ENCODE data around the gene SUMO3.

The SUMO3 gene

DNA sequence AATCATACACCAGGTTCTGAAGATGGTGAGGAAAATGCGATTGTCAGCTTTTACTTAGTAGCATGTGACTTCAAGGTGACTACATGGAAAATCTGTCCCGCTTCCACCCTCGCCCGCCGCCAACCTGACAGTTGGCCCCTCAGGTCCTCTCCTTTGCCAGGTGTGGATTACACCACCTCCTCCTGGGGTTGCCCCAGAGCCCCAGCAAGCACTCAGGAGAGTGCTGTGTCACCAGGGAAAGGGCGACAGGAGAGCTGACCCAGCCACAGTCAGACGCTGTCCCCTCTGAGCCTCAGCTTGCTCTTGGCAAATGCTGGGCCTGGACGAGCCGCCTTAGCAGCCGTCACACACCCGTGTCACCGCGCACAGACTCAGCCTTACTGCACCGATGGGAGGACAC is 37.7 kb upstream of the SUMO3 start:
- Histone ChIP-seq H3K9me3 (ENCODE audit: insufficient read depth, low read depth, low read length) (no peaks in the 10 kb centered on the region), H2AFZ (ENCODE audit: low read length) (no peak overlapping the region), H3K36me3 (ENCODE audit: insufficient read depth, low read length) (peaks cover 97% of the 10 kb centered on the region), H3K79me2 (ENCODE audit: insufficient read depth, low read length) (peaks cover 73% of the 10 kb centered on the region; the same call in 1 of the 2 replicates), H3K9me2 (replicated peaks; ENCODE audit: low read depth, low read length) (no peaks in the 10 kb centered on the region), H3K27me3 (ENCODE audit: insufficient read depth, low read length, poor library complexity, severe bottlenecking) (no peaks in the 10 kb centered on the region), H3K4me3 (ENCODE audit: low read length, poor library complexity, severe bottlenecking) (no peak overlapping the region), H3K9ac (ENCODE audit: low read depth, low read length, poor library complexity, severe bottlenecking) (no peak overlapping the region), H3K4me2 (ENCODE audit: low read depth, low read length, poor library complexity, severe bottlenecking) (no peak overlapping the region), H4K20me1 (ENCODE audit: insufficient read depth, low read length, poor library complexity, severe bottlenecking) (peaks cover 45% of the 10 kb centered on the region), H3F3A (ENCODE audit: low read depth) (no peaks in the 10 kb centered on the region), H3K4me1 (ENCODE audit: insufficient read depth, low read length, poor library complexity, severe bottlenecking) (no peaks in the 10 kb centered on the region)
- TF ChIP-seq, protein P1, sequence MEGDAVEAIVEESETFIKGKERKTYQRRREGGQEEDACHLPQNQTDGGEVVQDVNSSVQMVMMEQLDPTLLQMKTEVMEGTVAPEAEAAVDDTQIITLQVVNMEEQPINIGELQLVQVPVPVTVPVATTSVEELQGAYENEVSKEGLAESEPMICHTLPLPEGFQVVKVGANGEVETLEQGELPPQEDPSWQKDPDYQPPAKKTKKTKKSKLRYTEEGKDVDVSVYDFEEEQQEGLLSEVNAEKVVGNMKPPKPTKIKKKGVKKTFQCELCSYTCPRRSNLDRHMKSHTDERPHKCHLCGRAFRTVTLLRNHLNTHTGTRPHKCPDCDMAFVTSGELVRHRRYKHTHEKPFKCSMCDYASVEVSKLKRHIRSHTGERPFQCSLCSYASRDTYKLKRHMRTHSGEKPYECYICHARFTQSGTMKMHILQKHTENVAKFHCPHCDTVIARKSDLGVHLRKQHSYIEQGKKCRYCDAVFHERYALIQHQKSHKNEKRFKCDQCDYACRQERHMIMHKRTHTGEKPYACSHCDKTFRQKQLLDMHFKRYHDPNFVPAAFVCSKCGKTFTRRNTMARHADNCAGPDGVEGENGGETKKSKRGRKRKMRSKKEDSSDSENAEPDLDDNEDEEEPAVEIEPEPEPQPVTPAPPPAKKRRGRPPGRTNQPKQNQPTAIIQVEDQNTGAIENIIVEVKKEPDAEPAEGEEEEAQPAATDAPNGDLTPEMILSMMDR (conservative IDR thresholded peaks at IDR 0.05; ENCODE audit: low read length): no peak
- no peak for TF ChIP-seq EZH2phosphoT487 (IDR thresholded peaks at IDR 0.05; ENCODE audit: borderline replicate concordance)

DNA sequence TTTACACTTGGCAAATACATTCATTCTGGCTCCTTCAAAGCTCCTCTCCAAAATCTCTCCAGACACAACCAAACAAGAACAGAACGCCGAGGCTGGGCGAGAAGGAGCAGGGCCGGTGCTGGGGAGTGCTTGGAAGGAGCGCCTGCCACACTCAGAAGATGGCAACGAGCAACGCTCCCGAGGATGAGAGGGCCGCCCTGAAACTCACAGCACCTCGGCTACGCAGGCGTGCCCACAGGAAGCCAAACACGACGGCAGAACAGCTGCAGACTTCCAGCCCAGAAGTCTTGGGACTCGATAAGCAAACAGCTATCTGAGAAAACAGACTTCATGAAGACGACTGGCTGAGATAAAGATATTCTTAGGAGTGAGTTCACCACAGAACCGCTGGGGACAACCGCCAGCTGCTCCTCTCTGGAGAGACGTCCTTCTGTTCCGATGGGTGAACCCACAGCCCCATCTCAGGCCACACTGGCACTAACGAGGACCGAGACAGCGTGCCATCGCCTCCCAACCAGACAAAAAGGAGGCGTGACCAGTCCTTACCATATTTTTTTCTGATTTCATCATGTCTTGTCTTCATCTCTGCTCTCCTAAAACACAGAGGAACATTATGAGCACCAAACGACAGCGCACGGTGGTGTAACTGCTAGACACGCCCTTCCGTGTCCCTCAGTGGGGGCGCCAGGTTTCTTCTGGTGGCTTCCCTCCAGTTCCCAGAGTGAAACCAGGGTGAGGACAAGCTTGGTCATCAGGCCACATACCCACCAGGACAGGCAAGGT is 37.0 kb upstream of the SUMO3 start:
- Histone ChIP-seq H3K9ac (ENCODE audit: low read depth, low read length, poor library complexity, severe bottlenecking) (no peak overlapping the region), H3K79me2 (ENCODE audit: insufficient read depth, low read length) (peaks cover 68% of the 10 kb centered on the region; the same call in 1 of the 2 replicates), H3K27me3 (ENCODE audit: insufficient read depth, low read length, poor library complexity, severe bottlenecking) (no peaks in the 10 kb centered on the region), H4K20me1 (ENCODE audit: insufficient read depth, low read length, poor library complexity, severe bottlenecking) (peaks cover 42% of the 10 kb centered on the region), H3K9me2 (replicated peaks; ENCODE audit: low read depth, low read length) (no peaks in the 10 kb centered on the region), H3K4me2 (ENCODE audit: low read depth, low read length, poor library complexity, severe bottlenecking) (no peak overlapping the region), H3K9me3 (ENCODE audit: insufficient read depth, low read depth, low read length) (no peaks in the 10 kb centered on the region), H3K4me1 (ENCODE audit: insufficient read depth, low read length, poor library complexity, severe bottlenecking) (no peaks in the 10 kb centered on the region), H2AFZ (ENCODE audit: low read length) (no peak overlapping the region), H3K36me3 (ENCODE audit: insufficient read depth, low read length) (peaks cover 97% of the 10 kb centered on the region), H3K4me3 (ENCODE audit: low read length, poor library complexity, severe bottlenecking) (no peak overlapping the region), H3F3A (ENCODE audit: low read depth) (no peaks in the 10 kb centered on the region)
- TF ChIP-seq, protein P1 (conservative IDR thresholded peaks at IDR 0.05; ENCODE audit: low read length): no peak
- TF ChIP-seq EZH2phosphoT487 (IDR thresholded peaks at IDR 0.05; ENCODE audit: borderline replicate concordance): no peak

DNA sequence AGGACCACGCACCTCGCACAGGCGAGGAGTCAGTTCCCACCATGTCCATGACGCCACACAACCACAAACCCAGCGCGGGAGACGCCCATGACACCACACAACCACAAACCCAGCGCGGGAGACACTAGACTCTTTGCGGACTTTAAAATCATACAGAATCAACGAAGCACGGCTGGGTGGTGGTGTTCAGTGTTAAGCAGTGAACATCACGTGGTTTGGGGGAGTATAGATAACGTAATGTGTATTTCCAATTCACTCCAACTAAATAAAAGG is 36.5 kb upstream of the SUMO3 start:
- Histone ChIP-seq H2AFZ (ENCODE audit: low read length) (no peak overlapping the region), H3K4me3 (ENCODE audit: low read length, poor library complexity, severe bottlenecking) (no peak overlapping the region), H3K9ac (ENCODE audit: low read depth, low read length, poor library complexity, severe bottlenecking) (no peak overlapping the region), H3K4me1 (ENCODE audit: insufficient read depth, low read length, poor library complexity, severe bottlenecking) (no peaks in the 10 kb centered on the region), H3K27me3 (ENCODE audit: insufficient read depth, low read length, poor library complexity, severe bottlenecking) (no peaks in the 10 kb centered on the region), H3K4me2 (ENCODE audit: low read depth, low read length, poor library complexity, severe bottlenecking) (no peak overlapping the region), H3K9me3 (ENCODE audit: insufficient read depth, low read depth, low read length) (no peaks in the 10 kb centered on the region), H3K79me2 (ENCODE audit: insufficient read depth, low read length) (peaks cover 63% of the 10 kb centered on the region; the same call in 1 of the 2 replicates), H3F3A (ENCODE audit: low read depth) (no peaks in the 10 kb centered on the region), H4K20me1 (ENCODE audit: insufficient read depth, low read length, poor library complexity, severe bottlenecking) (peaks cover 42% of the 10 kb centered on the region), H3K36me3 (ENCODE audit: insufficient read depth, low read length) (peaks cover 97% of the 10 kb centered on the region), H3K9me2 (replicated peaks; ENCODE audit: low read depth, low read length) (no peaks in the 10 kb centered on the region)
- TF ChIP-seq EZH2phosphoT487 (IDR thresholded peaks at IDR 0.05; ENCODE audit: borderline replicate concordance): no peak
- TF ChIP-seq, protein P1 (conservative IDR thresholded peaks at IDR 0.05; ENCODE audit: low read length): no peak

Data from Loucy (cell line).